Osteocyte (in vitro differentiated cells): ENCODE results near the gene RASSF1. TPM values are rescaled to one million over a fixed set of nuclear protein-coding genes. Genes with fewer than 3 reads are reported as not detected.

Experiments used
- DNase-seq: peaks from one replicate; pipeline ENCODE4 v3.0.0; 2021; ENCODE audit warnings: mixed read lengths; ENCODE audit not compliant: unreplicated experiment; ENCODE audit errors: extremely low spot score
- H3K27ac Mint-ChIP-seq: one replicate; pipeline ENCODE4 v1.8.0; 2021; ENCODE audit warnings: mild to moderate bottlenecking, mixed read lengths; ENCODE audit not compliant: unreplicated experiment
- H3K27me3 Mint-ChIP-seq: one replicate; pipeline ENCODE4 v1.8.0; 2021; ENCODE audit warnings: mixed read lengths; ENCODE audit not compliant: unreplicated experiment
- H3K36me3 Mint-ChIP-seq: one replicate; pipeline ENCODE4 v1.8.0; 2021; ENCODE audit warnings: mixed read lengths; ENCODE audit not compliant: unreplicated experiment
- H3K4me1 Mint-ChIP-seq: one replicate; pipeline ENCODE4 v1.8.0; 2021; ENCODE audit warnings: mixed read lengths; ENCODE audit not compliant: unreplicated experiment
- H3K4me3 Mint-ChIP-seq: one replicate; pipeline ENCODE4 v1.8.0; 2021; ENCODE audit warnings: mild to moderate bottlenecking, moderate library complexity, mixed read lengths; ENCODE audit not compliant: unreplicated experiment
- H3K9me3 Mint-ChIP-seq: one replicate; pipeline ENCODE4 v1.8.0; 2021; ENCODE audit warnings: mixed read lengths; ENCODE audit not compliant: unreplicated experiment
- CTCF ChIP-seq: fragments of 200-600 bp; sonication (generic); IDR thresholded peaks from 2 replicates; pipeline ENCODE4 v1.5.0; 2021; ENCODE audit warnings: antibody characterized with exemption, mild to moderate bottlenecking, moderate library complexity
- total RNA-seq: library from RNA; stranded (reverse); gene quantifications from 2 replicates; pipeline ENCODE4 v1.2.1, GENCODE V29; 2021

The RASSF1 gene
- total RNA-seq, 1 donor from 2014 or later, result 12.8 TPM

GRCh38 chr3:50358355-50358910 lies 17.8 kb upstream of the RASSF1 start:
- Mint-ChIP-seq H3K27me3 (no peaks in the 10 kb centered on the region), H3K4me3 (peak overlapping the region; percentile 96), H3K27ac (peak overlapping the region; percentile 87), H3K4me1 (peaks cover 34% of the 10 kb centered on the region), H3K9me3 (no peaks in the 10 kb centered on the region), H3K36me3 (peaks cover 8% of the 10 kb centered on the region)
- no peak for TF ChIP-seq CTCF
- DNase-seq, result no peak

- H3K4me3 Mint-ChIP-seq, result peak overlapping the region; percentile 96
- DNase-seq, result no peak
- H3K4me1 Mint-ChIP-seq, result peaks cover 34% of the 10 kb centered on the region
- no peaks in the 10 kb centered on the region for H3K9me3 Mint-ChIP-seq
- H3K36me3 Mint-ChIP-seq, result peaks cover 8% of the 10 kb centered on the region
- no peak overlapping the region for H3K27ac Mint-ChIP-seq
- H3K27me3 Mint-ChIP-seq, result no peaks in the 10 kb centered on the region
- TF ChIP-seq CTCF, result no peak
These were observed 16.8 kb upstream of the RASSF1 start for GRCh38 chr3:50357481-50357880.

DNA sequence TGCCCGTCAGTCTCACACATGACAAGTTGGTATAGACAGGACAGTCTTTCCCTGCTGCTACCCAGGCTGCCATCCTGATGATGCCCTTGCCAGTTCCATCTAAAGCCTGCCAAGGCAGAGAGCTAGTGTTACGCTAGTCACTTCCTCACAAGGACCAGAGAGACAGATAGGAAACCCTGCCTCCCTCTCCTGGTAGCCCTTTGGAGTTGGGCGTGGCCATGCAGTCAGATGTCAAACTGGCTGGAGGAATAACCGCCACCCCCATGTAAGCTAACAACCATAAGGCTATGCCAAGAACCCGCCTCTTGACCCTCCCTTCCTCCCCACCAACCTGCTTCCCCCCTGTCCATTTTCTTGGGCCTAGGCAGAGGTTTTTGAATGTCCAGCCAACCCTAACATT lies 15.9 kb upstream of the RASSF1 start:
- no peaks in the 10 kb centered on the region for H3K27me3 Mint-ChIP-seq
- H3K4me3 Mint-ChIP-seq, result peak overlapping the region; percentile 96
- H3K36me3 Mint-ChIP-seq, result peaks cover 8% of the 10 kb centered on the region
- TF ChIP-seq CTCF, result no peak
- H3K27ac Mint-ChIP-seq, result no peak overlapping the region
- no peak for DNase-seq
- H3K9me3 Mint-ChIP-seq, result no peaks in the 10 kb centered on the region
- H3K4me1 Mint-ChIP-seq, result peaks cover 36% of the 10 kb centered on the region

DNA sequence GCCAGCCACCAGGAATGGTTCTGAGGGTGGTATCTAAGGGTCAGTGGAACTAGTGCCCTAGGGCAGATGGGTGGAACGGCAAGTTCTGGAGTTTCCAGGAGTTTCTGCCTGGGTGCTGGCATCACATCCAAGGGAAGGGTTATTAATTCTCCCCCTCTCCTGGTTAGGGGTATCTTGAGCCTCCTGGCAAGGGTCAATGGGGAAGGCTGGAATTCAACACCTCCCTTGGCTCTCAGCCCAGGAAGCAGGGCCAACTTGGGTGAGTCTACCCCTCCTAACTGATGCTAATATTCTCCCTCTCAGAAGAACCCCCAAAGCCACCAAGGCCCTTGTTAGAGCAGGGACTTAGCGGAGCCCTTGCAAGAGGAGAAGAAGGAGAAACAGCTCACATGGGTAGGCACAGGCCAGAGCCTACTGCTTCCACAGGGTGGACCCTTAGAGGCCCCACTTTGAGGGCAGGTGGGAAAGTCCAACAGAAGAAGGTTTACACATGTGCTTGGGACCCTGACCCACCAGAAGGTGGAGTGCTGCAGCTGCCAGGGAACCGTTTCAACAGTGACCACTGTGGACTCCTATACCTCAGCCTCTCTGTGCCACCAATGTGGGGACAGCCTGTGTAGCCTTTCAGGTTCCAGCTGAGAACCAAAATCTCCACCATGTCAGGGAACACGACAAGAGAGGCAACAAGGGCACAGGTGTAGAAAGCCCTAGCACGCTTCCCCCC lies 15.4 kb upstream of the RASSF1 start:
- TF ChIP-seq CTCF, result no peak
- peaks cover 42% of the 10 kb centered on the region for H3K4me1 Mint-ChIP-seq
- no peaks in the 10 kb centered on the region for H3K27me3 Mint-ChIP-seq
- peaks cover 8% of the 10 kb centered on the region for H3K36me3 Mint-ChIP-seq
- H3K4me3 Mint-ChIP-seq, result peak overlapping the region; percentile 96
- no peak overlapping the region for H3K27ac Mint-ChIP-seq
- no peaks in the 10 kb centered on the region for H3K9me3 Mint-ChIP-seq
- no peak for DNase-seq

DNA sequence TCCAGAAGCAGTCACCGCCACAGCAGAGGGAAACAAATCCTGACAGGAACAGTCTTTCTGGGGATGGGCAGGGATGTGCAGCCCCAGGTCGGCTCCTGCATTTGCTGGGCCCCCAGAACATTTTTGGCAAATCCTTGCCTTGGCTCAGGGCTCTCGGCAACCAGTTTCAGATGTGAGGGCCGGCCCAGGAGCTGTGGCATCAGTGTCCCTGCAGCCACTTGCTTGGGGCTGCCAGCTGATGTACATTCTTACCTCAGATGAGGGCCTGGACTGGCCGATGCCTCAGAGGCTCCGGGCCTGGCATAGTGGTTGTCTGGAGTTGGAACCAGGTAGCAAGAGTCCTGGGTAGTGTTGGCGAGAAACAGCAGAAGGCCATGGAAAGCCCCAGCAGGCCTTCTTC lies 14.2 kb upstream of the RASSF1 start:
- no peaks in the 10 kb centered on the region for H3K27me3 Mint-ChIP-seq
- no peaks in the 10 kb centered on the region for H3K9me3 Mint-ChIP-seq
- H3K27ac Mint-ChIP-seq, result no peak overlapping the region
- DNase-seq, result no peak
- H3K4me1 Mint-ChIP-seq, result peaks cover 46% of the 10 kb centered on the region
- TF ChIP-seq CTCF, result no peak
- H3K36me3 Mint-ChIP-seq, result peaks cover 8% of the 10 kb centered on the region
- H3K4me3 Mint-ChIP-seq, result no peak overlapping the region
